Activated CD4-positive, CD25-positive, alpha-beta regulatory T cell treated with anti-CD3 and anti-CD28 coated beads, Interleukin-2, amount 50 U/mL, for 24 hours (primary cell): Measurements from ENCODE around the gene PRSS22.
A peak's percentile ranks its signal among the peaks of the same experiment; 100 is the strongest.

ENCODE experiments used
- ATAC-seq, 2 donors: fragments of 150-1000 bp; cut with Tn5 transposase; one replicate each; pipeline ENCODE4 v1.10.0; 2021; ENCODE audit warnings: mild to moderate bottlenecking in 1 of 2, moderate library complexity in 1 of 2

PRSS22 gene

GRCh38 chr16:2848933-2849725 lies 8.8 kb downstream of the PRSS22 start:
- ATAC-seq, result no peak

GRCh38 chr16:2846511-2847310 lies 11.3 kb downstream of the PRSS22 start:
- ATAC-seq, result peak; percentile 64 to 75

DNA sequence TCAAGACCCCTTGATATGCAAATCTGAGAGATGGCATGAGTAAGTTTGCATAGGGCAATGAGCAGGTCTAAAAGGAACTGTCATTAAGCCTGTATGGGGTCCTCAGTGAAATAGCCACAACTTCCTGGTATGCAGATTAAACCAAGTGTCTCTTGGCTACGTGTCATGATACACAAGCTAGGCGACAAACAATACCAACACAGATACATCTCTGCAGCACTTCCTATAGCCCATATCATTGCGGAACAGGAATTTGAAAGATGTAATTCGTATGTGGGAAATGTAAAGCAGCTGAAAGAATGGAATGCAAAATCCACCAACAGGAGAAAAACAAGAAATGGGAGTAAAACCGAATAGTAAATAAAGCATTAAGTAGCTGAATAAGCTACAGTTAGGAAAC lies 12.9 kb downstream of the PRSS22 start:
- no peak for ATAC-seq

DNA sequence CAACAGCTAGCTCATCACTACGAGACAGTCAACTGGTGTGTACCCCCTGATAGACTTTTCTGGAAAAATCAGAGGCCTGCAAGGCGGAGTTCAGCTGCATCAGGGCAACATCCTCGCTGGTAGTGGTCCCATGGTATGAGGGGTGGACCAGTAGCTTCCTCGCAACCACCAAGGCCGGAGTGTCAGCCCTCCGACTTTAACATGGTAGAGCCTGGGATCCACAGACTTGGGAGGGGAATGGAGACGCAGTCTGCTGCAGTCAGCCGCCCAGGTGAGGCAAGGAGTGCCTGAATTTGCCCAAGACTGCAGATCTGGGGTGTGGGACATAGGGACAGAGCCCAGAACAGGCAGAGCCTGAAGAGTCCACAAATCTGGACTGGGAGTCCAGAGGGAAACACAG lies 14.4 kb downstream of the PRSS22 start:
- no peak for ATAC-seq

GRCh38 chr16:2842340-2843000 lies 15.5 kb downstream of the PRSS22 start:
- peak; percentile 64 to 71 for ATAC-seq

GRCh38 chr16:2841606-2842339 lies 16.2 kb downstream of the PRSS22 start:
- ATAC-seq, result no peak

DNA sequence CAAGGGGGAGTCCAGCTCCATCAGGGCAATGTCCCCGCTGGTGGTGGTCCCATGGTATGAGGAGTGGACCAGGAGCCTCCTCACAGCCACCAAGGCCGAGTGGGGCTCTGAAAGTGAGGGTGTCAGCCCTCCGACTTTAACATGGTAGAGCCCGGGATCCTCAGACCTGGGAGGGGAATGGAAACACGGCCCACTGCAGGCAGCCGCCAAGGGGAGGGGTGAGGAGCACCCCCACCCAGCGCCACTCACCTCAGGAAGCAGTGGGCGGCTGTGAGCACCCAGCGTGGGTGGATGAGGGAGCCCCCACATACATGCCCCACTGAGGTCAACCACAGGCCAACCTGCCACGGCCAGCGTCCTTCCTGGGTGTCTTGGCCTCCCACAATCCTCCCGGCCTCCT lies 17.1 kb downstream of the PRSS22 start:
- no peak for ATAC-seq

- no peak for ATAC-seq
Observed at GRCh38 chr16:2839650-2840450, 18.1 kb downstream of the PRSS22 start.

DNA sequence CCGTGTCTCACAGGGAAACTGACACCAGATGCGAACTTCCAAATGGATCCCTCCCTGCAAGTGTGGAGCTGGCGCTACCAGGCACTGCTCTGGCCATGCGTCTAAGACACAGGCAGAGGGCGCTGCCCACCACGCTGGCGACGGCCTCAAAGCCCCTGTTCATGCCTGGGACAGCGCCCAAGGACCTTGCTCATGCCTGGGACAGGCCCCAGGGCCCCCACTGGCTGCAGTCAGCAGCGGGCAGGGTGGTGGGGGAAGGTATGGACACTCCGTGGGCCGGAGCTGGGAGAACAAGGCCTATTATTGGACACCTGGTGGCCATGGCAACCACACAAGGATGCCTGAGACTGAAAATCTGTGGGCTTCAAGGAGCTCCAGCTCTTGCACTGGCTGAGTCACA lies 19.0 kb downstream of the PRSS22 start:
- ATAC-seq, result peak; percentile 32 to 59

GRCh38 chr16:2836646-2837508 lies 21.1 kb downstream of the PRSS22 start:
- no peak for ATAC-seq

DNA sequence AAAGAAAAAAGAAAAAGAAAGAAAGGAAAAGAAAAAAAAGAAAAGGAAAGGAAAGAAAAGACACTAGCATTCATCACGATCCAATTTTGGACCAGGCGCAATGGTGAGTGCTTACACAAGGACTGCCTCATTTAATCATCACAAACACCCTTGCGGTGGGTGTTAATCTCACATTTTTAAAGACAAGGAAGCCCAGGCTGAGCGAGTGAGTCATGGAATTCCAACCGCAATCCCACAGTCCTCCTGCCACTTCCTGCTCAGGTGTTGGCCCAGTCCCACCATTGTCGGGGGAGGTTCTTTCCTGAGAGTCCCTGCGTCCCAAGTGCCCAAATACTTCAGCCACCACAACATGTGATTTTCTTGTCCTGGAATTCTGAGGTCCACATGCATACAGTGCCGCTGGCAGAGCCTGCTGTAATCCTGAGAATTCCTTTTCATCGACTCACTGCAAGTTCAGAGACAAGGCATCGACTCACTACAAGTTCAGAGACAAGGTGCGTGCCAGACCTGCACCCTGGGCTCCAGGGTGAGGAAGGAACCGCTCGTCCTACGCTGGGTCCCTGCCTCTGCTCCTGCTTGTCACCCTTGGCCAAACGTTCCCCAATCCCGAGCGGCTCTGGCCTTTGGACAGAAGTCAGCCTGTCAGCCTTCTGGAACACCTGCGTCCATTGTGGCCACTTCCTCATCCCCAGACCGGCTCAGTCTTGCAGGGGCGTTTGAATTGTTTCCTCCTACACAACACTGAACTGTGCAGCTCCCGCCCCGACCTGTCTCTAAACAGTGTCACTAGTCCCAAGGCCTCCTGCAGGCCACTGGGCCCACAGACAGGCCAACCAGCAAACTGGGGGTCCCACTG lies 22.1 kb downstream of the PRSS22 start:
- ATAC-seq, result no peak

DNA sequence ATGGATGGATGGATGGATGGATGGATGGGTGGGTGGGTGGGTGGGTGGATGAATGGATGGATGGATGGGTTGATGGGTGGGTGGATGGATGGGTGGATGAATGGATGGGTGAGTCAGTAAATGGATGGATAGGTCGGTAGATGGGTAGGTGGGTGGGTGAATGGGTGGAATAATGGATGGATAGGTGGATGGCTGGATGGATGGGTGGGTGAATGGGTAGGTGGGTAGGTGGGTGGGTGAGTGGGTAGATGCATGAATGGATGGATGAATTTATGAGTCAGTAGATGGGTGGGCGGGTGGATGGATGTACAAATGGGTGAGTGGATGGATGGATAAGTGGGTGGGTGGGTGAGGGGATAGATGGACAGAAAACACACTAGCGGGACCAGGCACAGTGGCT lies 23.0 kb downstream of the PRSS22 start:
- ATAC-seq, result no peak

GRCh38 chr16:2833776-2834175 lies 24.2 kb downstream of the PRSS22 start:
- ATAC-seq, result no peak

DNA sequence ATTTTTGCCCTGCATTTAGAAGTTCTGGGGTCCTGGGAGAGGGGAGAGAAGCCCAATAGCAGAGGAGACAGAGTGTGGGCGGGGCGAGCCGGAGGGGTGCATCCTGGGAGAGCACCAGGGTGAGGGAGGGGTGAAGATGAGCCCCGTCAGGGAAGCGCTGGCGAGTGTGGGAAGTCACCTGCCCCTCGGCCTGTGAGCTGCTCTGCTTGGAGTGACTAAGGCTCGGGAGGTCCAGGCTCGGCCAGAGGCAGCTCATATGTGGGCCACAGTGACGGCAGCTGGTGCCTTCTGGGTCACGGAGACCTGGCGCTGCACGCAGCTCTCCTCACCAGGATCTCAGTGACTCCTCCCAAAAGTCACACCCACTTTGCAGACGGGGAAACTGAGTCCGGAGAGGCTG lies 26.8 kb downstream of the PRSS22 start:
- no peak for ATAC-seq

DNA sequence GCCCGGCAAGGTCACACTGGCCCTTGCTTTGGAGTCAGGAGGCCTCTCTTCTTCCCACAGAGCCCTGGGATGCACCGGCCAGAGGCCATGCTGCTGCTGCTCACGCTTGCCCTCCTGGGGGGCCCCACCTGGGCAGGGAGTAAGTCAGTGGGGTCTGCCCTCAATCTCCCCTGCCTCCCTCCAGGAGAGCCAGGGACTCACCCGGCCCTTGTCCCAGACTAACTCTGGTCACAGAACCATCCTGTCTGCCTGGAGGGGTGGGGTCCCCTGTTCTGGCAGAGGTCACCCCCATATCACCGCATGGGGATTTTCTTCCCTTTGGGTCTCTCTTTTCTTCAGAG lies 27.6 kb downstream of the PRSS22 start:
- ATAC-seq, result no peak

DNA sequence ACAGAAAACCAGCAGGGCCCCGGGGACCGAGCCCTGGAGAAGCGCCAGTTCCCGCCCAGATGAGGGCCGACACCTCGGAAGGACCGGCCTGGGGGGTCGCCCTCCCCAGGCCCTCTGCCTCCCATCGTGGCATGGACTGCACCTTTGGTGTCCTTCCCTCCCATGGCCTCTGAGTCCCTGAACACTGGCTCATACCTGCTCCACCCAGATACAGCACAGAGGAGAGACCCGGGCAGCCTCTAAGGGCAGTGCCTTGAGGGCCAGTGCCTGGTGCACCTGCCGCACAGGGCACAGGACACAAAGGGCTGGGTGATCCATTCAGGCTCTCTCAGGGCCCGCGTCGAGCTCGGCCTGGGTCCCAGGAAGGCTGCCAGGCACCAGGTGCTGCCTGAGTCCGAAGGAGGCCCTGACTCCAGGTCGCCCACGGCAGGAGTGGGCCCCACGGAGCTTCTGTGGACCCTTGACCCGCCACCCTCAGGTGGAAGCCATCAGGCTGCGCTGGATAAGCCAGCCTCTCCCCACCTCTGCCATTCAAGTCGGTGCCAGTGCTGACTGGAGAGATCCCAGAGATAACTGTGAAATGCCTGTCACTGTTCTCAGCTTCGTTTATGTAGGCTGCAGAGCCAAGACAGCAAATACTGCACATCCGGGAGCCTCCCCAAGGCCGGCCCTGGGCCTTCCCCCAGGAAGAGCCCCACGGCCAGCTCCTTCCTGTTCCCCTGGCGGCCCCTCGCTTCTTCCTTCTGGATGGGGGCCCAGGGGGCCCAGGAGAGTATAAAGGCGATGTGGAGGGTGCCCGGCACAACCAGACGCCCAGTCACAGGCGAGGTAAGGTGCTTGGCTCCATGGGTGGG lies 28.2 kb downstream of the PRSS22 start, which contains the start of gene ZG16B:
Gene ZG16B, plus strand, starts transcription at position 803 of the 854 bp plus-strand sequence. CDS start 139 bp downstream, outside the sequence.
- peak in 1 of 2 donors; percentile 36 for ATAC-seq

GRCh38 chr16:2828876-2829430 lies 29.0 kb downstream of the PRSS22 start:
- no peak for ATAC-seq

DNA sequence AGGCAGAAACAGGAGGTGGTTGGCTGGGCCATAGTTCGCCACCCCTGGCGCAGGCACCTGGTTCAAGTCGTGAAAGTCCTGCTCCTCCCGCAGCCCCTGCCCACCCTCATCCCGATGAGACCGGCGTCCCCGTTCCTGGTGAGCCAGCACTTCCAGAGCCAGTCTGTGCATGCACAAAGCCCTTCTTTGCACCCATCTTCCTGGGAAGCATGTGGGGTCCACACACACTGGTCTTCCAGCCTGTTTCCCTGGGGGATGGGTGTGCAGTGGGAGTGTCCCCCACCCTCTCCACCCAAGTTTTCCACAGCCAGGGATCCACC lies 29.5 kb downstream of the PRSS22 start:
- no peak for ATAC-seq
